GM23338 (cell line): Measurements from ENCODE around the gene SPEF1. TPM values are rescaled to one million over a fixed set of nuclear protein-coding genes. Genes with fewer than 3 reads are reported as not detected.

Experiments used
- ATAC-seq: fragments of 200-7000 bp; cut with Tn5 transposase; 3 replicates; pipeline ENCODE4 v1.9.1; 2020
- DNase-seq: peaks from one replicate; pipeline ENCODE4 v3.0.0-alpha.2; 2015; ENCODE audit warnings: low spot score
- H2AFZ ChIP-seq: fragments of 200-600 bp; sonication (generic); 2 replicates; pipeline ENCODE4 v1.8.0; 2016; ENCODE audit warnings: antibody characterized with exemption, mild to moderate bottlenecking, moderate library complexity
- H3F3A ChIP-seq: fragments of 200-600 bp; sonication (generic); replicated peaks from 2 replicates; pipeline ENCODE4 v1.8.0; 2017; ENCODE audit warnings: antibody characterized with exemption, mixed run types, low read depth
- H3K27ac ChIP-seq: fragments of 200-600 bp; sonication (generic); 2 replicates; pipeline ENCODE4 v1.6.1; 2016; ENCODE audit warnings: low read depth
- H3K27me3 ChIP-seq: fragments of 200-600 bp; sonication (generic); 2 replicates; pipeline ENCODE4 v1.8.0; 2016; ENCODE audit warnings: mild to moderate bottlenecking, mixed run types, moderate library complexity; ENCODE audit not compliant: insufficient read depth
- H3K36me3 ChIP-seq: fragments of 200-600 bp; sonication (generic); 2 replicates; pipeline ENCODE4 v1.8.0; 2016; ENCODE audit warnings: mild to moderate bottlenecking; ENCODE audit not compliant: insufficient read depth
- H3K4me1 ChIP-seq: fragments of 200-600 bp; sonication (generic); 2 replicates; pipeline ENCODE4 v1.8.0; 2016; ENCODE audit warnings: mild to moderate bottlenecking, moderate library complexity; ENCODE audit not compliant: insufficient read depth
- H3K4me2 ChIP-seq: fragments of 200-600 bp; sonication (generic); 2 replicates; pipeline ENCODE4 v1.7.1; 2017; ENCODE audit warnings: mixed run types
- H3K4me3 ChIP-seq: fragments of 200-600 bp; sonication (generic); 2 replicates; pipeline ENCODE4 v1.6.1; 2016; ENCODE audit warnings: mixed run types
- H3K79me2 ChIP-seq: fragments of 200-600 bp; sonication (generic); replicated peaks from 2 replicates; pipeline ENCODE4 v1.8.0; 2017; ENCODE audit warnings: mild to moderate bottlenecking; ENCODE audit not compliant: insufficient read depth
- H3K9me2 ChIP-seq: fragments of 200-600 bp; sonication (generic); 2 replicates; pipeline ENCODE4 v1.8.0; 2017; ENCODE audit not compliant: insufficient read depth
- H4K20me1 ChIP-seq: fragments of 200-600 bp; sonication (generic); replicated peaks from 2 replicates; pipeline ENCODE4 v1.8.0; 2017; ENCODE audit warnings: mild to moderate bottlenecking; ENCODE audit not compliant: insufficient read depth
- H3K27ac Mint-ChIP-seq: 2 replicates; pipeline ENCODE4 v1.8.0; 2020; ENCODE audit warnings: inconsistent platforms, mild to moderate bottlenecking, moderate library complexity, mixed read lengths
- H3K27me3 Mint-ChIP-seq: 3 replicates; pipeline ENCODE4 v1.8.0; 2022; ENCODE audit warnings: low read depth, mild to moderate bottlenecking, moderate library complexity, mixed read lengths, inconsistent platforms; ENCODE audit not compliant: insufficient read depth, poor library complexity
- H3K36me3 Mint-ChIP-seq: 3 replicates; pipeline ENCODE4 v1.8.0; 2021; ENCODE audit warnings: low read depth, mild to moderate bottlenecking, inconsistent platforms, moderate library complexity, mixed read lengths
- H3K4me1 Mint-ChIP-seq: 3 replicates; pipeline ENCODE4 v1.8.0; 2020; ENCODE audit warnings: mild to moderate bottlenecking, inconsistent platforms, mixed read lengths
- H3K4me3 Mint-ChIP-seq: 3 replicates; pipeline ENCODE4 v1.8.0; 2021; ENCODE audit warnings: moderate library complexity, mild to moderate bottlenecking, inconsistent platforms, mixed read lengths
- H3K9me3 Mint-ChIP-seq: 3 replicates; pipeline ENCODE4 v1.8.0; 2020; ENCODE audit warnings: moderate library complexity, mild to moderate bottlenecking, inconsistent platforms, mixed read lengths
- CREB1 ChIP-seq: fragments of 250-450 bp; sonication (Bioruptor Pico); IDR thresholded peaks from 2 replicates; pipeline ENCODE4 v1.5.0; 2020; ENCODE audit warnings: low read depth, mild to moderate bottlenecking, moderate library complexity
- EZH2 ChIP-seq: fragments of 200-600 bp; sonication (generic); IDR thresholded peaks from one replicate; pipeline ENCODE4 v1.8.0; 2017; ENCODE audit warnings: antibody characterized with exemption, mild to moderate bottlenecking, low read depth; ENCODE audit not compliant: unreplicated experiment
- EZH2phosphoT487 ChIP-seq: fragments of 200-600 bp; sonication (generic); IDR thresholded peaks from one replicate; pipeline ENCODE4 v1.8.1; 2018; ENCODE audit warnings: antibody characterized with exemption; ENCODE audit not compliant: unreplicated experiment
- NANOG ChIP-seq: IDR thresholded peaks from 2 replicates; pipeline ENCODE4 v1.6.1; 2016; ENCODE audit warnings: antibody characterized with exemption, borderline replicate concordance
- POLR2AphosphoS5 ChIP-seq: IDR thresholded peaks from 2 replicates; pipeline ENCODE4 v1.6.1; 2016; ENCODE audit warnings: antibody characterized with exemption, low read depth
- STAT1 ChIP-seq: IDR thresholded peaks from one replicate; pipeline ENCODE4 v1.6.1; 2016; ENCODE audit warnings: antibody characterized with exemption; ENCODE audit not compliant: unreplicated experiment
- ZNF114 ChIP-seq: fragments of 250-450 bp; sonication (Bioruptor Pico); IDR thresholded peaks from 2 replicates; pipeline ENCODE4 v1.5.0; 2020; ENCODE audit warnings: mild to moderate bottlenecking, moderate library complexity
- ZNF331 ChIP-seq: fragments of 250-450 bp; sonication (Bioruptor Pico); IDR thresholded peaks from 2 replicates; pipeline ENCODE4 v1.5.0; 2020; ENCODE audit warnings: low read depth, mild to moderate bottlenecking, moderate library complexity
- polyA plus RNA-seq: library from polyadenylated mRNA; unstranded; fragments of >200 nt; fragmentation: Nextera tagmentation; extraction: Ambion mirVana; gene quantifications from 2 replicates; pipeline ENCODE4 v1.2.1, GENCODE V29; 2016
- total RNA-seq: library from RNA; depleted of rRNA; stranded (reverse); fragments of >200 nt; shearing (Covaris generic); gene quantifications from 2 replicates; pipeline ENCODE4 v1.2.3, GENCODE V29; 2014
- TF ChIP-seq, protein P1 (sequence below), 2 experiments: fragments of 200-600 bp in 1 of 2; sonication (generic) in 1 of 2; conservative IDR thresholded peaks; 2 replicates each; pipeline versions ENCODE4 v1.5.1 to v1.6.1; 2016 to 2017; ENCODE audit warnings: antibody characterized with exemption in 2 of 2, low read depth in 2 of 2, mild to moderate bottlenecking in 2 of 2, moderate library complexity in 1 of 2
- TF ChIP-seq, protein P2 (sequence below): IDR thresholded peaks from one replicate; pipeline ENCODE4 v1.6.1; 2018; ENCODE audit warnings: antibody characterized with exemption; ENCODE audit not compliant: unreplicated experiment
- TF ChIP-seq, protein P3 (sequence below): IDR thresholded peaks from 2 replicates; pipeline ENCODE4 v1.6.1; 2016; ENCODE audit warnings: antibody characterized with exemption

SPEF1 gene
- total and polyA plus RNA-seq, 2 experiments from 2014 or later, result 0.68 to 0.69 TPM

DNA sequence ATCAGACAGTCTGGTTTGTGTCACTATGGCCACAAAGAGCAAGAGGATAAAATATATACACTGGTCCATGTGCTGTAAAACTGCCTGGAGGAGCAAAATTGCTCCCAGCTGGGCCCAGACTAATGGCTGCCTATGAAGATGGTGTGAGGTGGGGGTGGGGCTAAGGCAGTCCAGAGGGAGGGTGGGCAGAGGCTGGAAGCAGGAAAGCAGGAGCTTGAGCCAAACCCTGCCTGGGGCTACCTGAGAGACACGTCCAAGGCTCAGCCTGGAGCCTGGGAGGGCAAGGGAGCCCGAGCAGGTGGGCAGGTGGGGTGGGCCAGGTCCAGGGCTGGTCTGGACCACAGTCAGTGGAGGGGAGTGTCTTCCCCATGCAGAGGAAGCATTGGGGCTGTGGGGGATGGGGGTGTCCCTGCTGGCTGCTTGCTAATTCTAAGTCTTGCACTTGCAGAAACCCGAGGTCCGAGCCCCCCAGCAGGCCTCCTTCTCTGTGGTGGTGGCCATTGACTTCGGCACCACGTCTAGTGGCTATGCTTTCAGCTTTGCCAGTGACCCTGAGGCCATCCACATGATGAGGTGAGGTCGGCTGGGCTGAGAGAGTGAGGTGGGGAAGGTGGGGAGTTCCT lies 39.3 kb downstream of the SPEF1 start (continued):
- TF ChIP-seq, protein P1, sequence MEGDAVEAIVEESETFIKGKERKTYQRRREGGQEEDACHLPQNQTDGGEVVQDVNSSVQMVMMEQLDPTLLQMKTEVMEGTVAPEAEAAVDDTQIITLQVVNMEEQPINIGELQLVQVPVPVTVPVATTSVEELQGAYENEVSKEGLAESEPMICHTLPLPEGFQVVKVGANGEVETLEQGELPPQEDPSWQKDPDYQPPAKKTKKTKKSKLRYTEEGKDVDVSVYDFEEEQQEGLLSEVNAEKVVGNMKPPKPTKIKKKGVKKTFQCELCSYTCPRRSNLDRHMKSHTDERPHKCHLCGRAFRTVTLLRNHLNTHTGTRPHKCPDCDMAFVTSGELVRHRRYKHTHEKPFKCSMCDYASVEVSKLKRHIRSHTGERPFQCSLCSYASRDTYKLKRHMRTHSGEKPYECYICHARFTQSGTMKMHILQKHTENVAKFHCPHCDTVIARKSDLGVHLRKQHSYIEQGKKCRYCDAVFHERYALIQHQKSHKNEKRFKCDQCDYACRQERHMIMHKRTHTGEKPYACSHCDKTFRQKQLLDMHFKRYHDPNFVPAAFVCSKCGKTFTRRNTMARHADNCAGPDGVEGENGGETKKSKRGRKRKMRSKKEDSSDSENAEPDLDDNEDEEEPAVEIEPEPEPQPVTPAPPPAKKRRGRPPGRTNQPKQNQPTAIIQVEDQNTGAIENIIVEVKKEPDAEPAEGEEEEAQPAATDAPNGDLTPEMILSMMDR (conservative IDR thresholded peaks at IDR 0.05; ENCODE audit: low read depth in 2 of 2), result no peak
- no peak for TF ChIP-seq CREB1 (CRISPR knock-in tag)

DNA sequence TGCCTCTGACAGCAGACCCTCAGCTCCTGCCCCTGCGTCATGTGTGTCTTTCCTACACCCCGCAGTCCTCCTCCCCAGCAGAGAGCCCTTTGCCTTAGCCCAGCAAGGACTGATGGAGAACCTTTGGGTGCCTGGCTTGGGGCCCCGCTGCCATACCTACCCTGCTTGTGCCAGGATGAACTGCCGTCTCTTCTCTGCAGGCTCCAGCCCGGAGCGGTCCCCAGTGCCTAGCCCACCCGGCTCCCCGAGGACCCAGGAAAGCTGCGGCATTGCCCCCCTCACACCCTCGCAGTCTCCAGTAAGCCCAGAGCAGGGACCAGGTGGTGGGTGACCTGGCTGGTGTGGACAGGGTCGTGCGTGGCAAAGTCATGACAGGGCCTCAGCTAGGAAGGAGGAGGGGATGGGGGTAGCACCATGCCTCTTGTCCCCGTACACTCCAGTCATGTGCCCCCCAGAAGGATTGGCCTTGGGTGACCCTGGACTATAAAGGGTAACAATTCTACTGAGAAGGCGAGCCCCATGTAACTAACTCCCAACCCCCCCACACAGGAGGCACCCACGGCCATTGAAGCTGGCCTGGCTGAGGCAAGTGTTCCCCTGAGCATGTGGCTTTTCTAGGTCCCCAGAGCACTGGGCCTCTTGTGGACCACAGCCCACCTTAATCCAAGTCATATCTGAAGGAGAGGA lies 40.5 kb downstream of the SPEF1 start:
- Histone ChIP-seq H3K79me2 (no peaks in the 10 kb centered on the region), H3K36me3 (no peaks in the 10 kb centered on the region), H3K27me3 (no peaks in the 10 kb centered on the region), H3K9me2 (no peaks in the 10 kb centered on the region), H3K4me3 (no peak overlapping the region), H3K4me2 (no peak overlapping the region), H3K27ac (no peak overlapping the region), H3K4me1 (peaks cover 3% of the 10 kb centered on the region; the same call in 1 of the 2 replicates), H2AFZ (no peak overlapping the region), H3F3A (no peaks in the 10 kb centered on the region), H4K20me1 (no peaks in the 10 kb centered on the region)
- Mint-ChIP-seq H3K27me3 (peaks cover 18% of the 10 kb centered on the region), H3K9me3 (no peaks in the 10 kb centered on the region), H3K27ac (no peak overlapping the region), H3K4me3 (no peak overlapping the region), H3K36me3 (no peaks in the 10 kb centered on the region), H3K4me1 (peaks cover 28% of the 10 kb centered on the region)
- no peak for ATAC-seq
- DNase-seq, result no peak
- TF ChIP-seq EZH2 (no peak), ZNF114 (CRISPR knock-in tag) (no peak), CREB1 (CRISPR knock-in tag) (no peak), NANOG (no peak), ZNF331 (CRISPR knock-in tag) (no peak), STAT1 (no peak), POLR2AphosphoS5 (no peak), EZH2phosphoT487 (no peak)
- TF ChIP-seq, protein P2, sequence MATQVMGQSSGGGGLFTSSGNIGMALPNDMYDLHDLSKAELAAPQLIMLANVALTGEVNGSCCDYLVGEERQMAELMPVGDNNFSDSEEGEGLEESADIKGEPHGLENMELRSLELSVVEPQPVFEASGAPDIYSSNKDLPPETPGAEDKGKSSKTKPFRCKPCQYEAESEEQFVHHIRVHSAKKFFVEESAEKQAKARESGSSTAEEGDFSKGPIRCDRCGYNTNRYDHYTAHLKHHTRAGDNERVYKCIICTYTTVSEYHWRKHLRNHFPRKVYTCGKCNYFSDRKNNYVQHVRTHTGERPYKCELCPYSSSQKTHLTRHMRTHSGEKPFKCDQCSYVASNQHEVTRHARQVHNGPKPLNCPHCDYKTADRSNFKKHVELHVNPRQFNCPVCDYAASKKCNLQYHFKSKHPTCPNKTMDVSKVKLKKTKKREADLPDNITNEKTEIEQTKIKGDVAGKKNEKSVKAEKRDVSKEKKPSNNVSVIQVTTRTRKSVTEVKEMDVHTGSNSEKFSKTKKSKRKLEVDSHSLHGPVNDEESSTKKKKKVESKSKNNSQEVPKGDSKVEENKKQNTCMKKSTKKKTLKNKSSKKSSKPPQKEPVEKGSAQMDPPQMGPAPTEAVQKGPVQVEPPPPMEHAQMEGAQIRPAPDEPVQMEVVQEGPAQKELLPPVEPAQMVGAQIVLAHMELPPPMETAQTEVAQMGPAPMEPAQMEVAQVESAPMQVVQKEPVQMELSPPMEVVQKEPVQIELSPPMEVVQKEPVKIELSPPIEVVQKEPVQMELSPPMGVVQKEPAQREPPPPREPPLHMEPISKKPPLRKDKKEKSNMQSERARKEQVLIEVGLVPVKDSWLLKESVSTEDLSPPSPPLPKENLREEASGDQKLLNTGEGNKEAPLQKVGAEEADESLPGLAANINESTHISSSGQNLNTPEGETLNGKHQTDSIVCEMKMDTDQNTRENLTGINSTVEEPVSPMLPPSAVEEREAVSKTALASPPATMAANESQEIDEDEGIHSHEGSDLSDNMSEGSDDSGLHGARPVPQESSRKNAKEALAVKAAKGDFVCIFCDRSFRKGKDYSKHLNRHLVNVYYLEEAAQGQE, result no peak
- TF ChIP-seq, protein P3, sequence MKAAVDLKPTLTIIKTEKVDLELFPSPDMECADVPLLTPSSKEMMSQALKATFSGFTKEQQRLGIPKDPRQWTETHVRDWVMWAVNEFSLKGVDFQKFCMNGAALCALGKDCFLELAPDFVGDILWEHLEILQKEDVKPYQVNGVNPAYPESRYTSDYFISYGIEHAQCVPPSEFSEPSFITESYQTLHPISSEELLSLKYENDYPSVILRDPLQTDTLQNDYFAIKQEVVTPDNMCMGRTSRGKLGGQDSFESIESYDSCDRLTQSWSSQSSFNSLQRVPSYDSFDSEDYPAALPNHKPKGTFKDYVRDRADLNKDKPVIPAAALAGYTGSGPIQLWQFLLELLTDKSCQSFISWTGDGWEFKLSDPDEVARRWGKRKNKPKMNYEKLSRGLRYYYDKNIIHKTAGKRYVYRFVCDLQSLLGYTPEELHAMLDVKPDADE, result no peak
